SK-N-DZ (cell line): ENCODE data around the gene ADGRD1.

Experiments used
- DNase-seq: peaks from one replicate; pipeline ENCODE4 v3.0.0-alpha.2; 2015; ENCODE audit warnings: low spot score

The ADGRD1 gene

DNA sequence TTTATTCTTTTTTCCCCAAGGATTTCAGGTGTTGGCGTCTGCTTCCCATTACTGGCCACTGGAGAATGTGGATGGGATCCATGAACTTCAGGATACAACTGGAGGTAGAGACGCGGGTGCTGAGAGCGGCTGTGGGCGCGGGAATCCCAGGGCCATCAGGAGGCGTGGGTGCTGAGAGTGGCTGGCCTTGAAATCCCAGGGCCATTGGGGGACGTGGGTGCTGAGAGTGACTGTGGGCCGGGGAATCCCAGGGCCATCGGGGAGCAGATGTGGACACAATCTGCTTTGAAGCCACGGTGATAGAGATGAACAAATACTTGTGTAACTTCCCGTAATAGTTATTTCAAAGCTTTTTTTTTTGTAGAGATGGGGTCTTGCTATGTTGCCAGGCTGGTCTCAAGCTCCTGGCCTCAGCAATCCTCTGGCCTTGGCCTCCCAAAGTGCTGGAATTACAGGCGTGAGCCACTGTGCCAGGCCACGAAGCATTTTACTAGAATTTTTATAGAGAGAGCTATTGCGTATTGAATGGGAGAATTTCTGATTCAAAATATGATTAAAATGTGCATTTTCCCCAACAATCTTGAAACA lies 12.8 kb downstream of the ADGRD1 start:
- no peak for DNase-seq

DNA sequence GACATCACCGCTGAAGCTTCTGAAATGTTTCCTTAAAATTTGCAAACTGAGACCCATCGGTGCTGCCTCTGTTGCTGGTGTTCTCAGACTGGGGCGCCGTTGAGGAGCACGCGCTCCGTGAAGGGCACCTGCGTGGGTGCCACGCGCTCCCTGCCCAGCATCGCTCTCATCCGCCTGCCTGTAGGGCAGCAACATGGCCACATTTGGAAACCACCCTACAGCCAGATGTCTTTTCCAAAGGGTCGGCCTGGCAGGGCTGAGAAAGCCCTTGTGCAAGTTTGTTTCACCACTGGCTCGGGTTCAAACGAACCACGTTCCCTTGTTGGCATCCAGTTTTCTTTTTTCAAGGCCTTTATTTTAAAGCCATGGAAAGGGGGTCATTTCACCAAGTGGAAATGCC lies 13.9 kb downstream of the ADGRD1 start:
- DNase-seq = no peak

DNA sequence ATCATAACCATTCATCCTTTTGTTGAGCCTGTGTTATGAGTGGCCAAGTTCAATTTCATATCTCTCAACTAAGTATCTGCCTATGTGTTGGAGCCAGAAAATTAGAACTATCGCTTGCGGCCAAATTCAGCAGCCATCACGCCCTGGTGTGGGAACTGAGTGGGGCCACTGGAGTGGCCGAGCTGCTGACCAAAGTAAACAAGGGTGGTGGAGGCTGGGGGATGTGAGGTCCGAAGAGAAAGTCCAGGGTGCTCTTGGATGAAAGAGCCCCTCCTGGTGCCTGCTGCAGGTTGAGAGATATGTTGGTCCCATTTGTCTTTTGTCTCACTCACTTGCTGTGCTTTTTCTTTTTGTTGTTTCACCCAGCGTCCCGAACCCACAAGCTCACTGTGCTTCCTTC lies 14.9 kb downstream of the ADGRD1 start:
- no peak for DNase-seq

DNA sequence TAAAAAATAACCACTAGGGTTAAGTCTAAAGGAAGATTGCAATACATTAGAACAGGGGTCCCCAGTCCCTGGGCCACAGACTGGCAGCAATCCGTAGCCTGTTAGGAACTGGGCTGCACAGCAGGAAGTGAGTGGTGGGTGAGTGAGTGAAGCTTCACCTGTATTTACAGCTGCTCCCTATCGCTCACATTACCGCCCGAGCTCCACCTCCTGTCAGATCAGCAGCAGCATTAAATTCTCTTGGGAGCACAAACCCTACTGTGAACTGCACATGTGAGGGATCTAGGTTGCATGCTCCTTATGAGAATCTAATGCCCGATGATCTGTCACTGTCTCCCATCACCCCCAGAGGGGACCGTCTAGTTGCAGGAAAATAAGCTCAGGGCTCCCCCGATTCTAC lies 15.5 kb downstream of the ADGRD1 start:
- no peak for DNase-seq

GRCh38 chr12:130970165-130970907 lies 16.6 kb downstream of the ADGRD1 start:
- DNase-seq = peak; percentile 57

GRCh38 chr12:130970908-130971233 lies 17.2 kb downstream of the ADGRD1 start:
- DNase-seq = no peak

DNA sequence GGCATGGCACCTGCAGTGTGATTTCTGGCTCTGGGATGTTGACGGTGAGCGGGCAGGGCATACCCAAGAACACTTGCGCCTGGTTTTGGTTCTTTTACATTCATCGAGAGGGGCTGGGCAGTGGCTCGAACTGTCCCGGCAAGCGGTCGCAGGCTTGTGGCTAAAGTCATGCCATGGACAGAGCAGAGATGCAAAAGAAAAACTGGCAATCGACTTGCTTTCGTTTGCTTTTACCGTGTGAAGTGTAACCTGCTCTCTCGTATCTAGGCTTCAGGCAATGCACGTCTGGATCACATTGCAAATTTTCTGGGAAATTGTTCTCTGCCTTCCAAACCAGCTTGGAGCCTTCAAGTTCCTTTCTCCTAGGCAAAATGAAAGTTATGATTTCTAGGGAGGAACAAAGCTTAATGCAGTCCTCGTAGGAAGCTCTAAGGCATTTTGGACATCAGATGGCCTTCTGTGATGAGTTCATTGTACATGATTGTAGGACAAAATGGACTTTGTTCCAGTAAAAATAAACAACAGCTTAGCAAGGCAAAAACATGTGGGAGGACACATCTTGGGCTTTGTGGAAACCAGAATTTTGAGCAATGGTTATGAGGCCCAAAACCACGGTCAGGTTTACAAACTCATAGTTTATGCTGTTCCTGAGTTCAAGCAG lies 18.3 kb downstream of the ADGRD1 start:
- DNase-seq = no peak

GRCh38 chr12:130972586-130972950 lies 18.9 kb downstream of the ADGRD1 start:
- no peak for DNase-seq

GRCh38 chr12:130973109-130973508 lies 19.4 kb downstream of the ADGRD1 start:
- DNase-seq = no peak

- DNase-seq = no peak
Measured at GRCh38 chr12:130973906-130974305, 20.2 kb downstream of the ADGRD1 start.

GRCh38 chr12:130975116-130975515 lies 21.4 kb downstream of the ADGRD1 start:
- DNase-seq = no peak

GRCh38 chr12:130976171-130976720 lies 22.5 kb downstream of the ADGRD1 start:
- DNase-seq = no peak

DNA sequence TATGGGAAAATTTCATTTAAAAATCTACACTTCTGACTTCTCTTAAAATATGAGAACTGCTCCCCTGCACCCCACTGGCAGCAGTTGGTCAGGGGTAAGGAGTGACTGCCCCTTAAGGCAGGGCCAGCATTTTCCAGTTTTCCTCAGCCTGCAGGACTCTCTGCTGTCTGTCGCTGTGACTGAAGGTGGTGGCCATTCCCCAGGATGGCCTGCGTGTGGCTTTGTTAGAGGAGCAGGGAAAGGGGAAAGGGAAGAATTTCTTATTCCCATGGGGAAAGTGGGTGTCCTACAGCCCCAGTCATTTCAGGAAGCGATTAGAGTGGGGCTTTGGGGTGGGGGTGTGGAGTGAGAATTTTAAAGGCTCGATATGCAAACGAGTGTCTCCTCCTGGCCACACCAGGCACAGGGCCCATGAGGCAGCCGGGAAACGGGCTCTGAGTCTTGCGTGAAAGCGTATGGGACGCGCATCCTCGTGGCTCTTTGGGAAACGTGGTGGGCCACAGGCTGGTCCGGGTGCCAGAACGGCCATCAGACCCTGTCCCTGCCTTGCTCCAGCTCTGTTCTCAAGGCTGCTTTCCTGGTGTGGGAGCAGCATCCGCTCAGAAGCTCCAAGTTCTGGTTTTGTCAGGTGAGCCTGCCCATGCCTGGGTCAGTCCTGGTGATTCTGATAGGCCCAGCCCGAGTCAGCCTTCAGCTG lies 23.5 kb downstream of the ADGRD1 start:
- peak; percentile 35 for DNase-seq

GRCh38 chr12:130977743-130978095 lies 24.0 kb downstream of the ADGRD1 start:
- no peak for DNase-seq

DNA sequence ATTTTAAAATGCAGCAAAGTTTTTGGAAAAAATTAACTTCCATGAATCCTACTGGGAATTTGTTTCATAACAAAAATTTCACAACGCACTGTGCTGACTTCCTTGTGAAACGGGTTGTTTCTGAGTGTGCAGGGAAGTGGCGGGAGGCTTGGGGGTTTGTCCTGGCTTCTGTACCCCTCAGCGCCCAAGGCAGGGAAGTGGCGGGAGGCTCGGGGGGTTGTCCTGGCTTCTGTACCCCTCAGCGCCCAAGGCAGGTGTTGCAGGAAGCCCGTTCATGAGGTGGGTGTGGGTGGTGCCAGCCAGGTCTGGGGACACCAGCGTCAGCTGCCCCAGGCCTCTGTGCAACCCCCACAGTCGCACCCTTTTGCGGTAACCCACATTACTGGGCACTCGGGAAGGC lies 25.1 kb downstream of the ADGRD1 start:
- DNase-seq = no peak

GRCh38 chr12:130981074-130981742 lies 27.5 kb downstream of the ADGRD1 start:
- DNase-seq = no peak

DNA sequence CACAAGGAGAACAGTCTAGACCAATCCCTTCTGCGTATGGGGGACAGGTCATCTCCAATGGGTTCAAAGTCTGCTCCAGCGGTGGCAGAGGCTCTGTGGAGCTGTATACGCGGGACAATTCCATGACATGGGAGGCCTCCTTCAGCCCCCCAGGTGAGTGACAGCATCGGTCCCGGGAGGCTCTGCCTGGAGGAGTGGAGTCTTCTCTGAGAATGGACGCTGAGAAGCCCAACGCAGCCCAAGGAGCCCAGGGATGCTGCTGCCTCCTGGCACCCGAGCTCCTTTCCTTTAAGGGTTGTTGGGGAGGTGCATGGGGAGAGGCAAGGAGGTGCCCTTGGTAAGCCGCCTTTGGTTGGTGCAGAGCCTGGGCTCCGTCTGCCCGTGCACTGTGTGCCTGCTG lies 28.2 kb downstream of the ADGRD1 start:
- DNase-seq = no peak

- no peak for DNase-seq
Measured at GRCh38 chr12:130982565-130983225, 29.0 kb downstream of the ADGRD1 start.

GRCh38 chr12:130983328-130984017 lies 29.8 kb downstream of the ADGRD1 start:
- no peak for DNase-seq

GRCh38 chr12:130984183-130985058 lies 30.7 kb downstream of the ADGRD1 start:
- DNase-seq = no peak
